Liver (tissue), 9 donors: Measurements from ENCODE around the gene FITM1. TPM values are rescaled to one million over a fixed set of nuclear protein-coding genes. Genes with fewer than 3 reads are reported as not detected.

Experiments
- DNase-seq: peaks from one replicate; pipeline ENCODE4 v3.0.0-alpha.2; 2017; ENCODE audit warnings: low spot score
- H3K27ac ChIP-seq, 2 donors: one replicate each; pipeline ENCODE4 v1.7.0; 2013; ENCODE audit warnings: inconsistent platforms in 2 of 2, low read length in 2 of 2, control low read depth in 1 of 2, low read depth in 1 of 2, mild to moderate bottlenecking in 1 of 2
- H3K27me3 ChIP-seq, 4 donors: one replicate each; pipeline versions ENCODE4 v1.6.1 to v1.7.0; 2013; ENCODE audit warnings: low read length in 3 of 4, inconsistent platforms in 1 of 4, mild to moderate bottlenecking in 1 of 4, moderate library complexity in 1 of 4; ENCODE audit not compliant: control insufficient read depth in 4 of 4, insufficient read depth in 4 of 4
- H3K36me3 ChIP-seq, 4 donors: one replicate each; pipeline versions ENCODE4 v1.6.1 to v1.7.0; 2013; ENCODE audit warnings: low read length in 3 of 4, mild to moderate bottlenecking in 3 of 4, low read depth in 1 of 4, moderate library complexity in 1 of 4; ENCODE audit not compliant: control insufficient read depth in 4 of 4, insufficient read depth in 3 of 4
- H3K4me1 ChIP-seq, 4 donors: one replicate each; pipeline versions ENCODE4 v1.6.1 to v1.7.0; 2013; ENCODE audit warnings: low read length in 3 of 4, mild to moderate bottlenecking in 3 of 4, moderate library complexity in 1 of 4; ENCODE audit not compliant: control insufficient read depth in 4 of 4, insufficient read depth in 4 of 4
- H3K4me3 ChIP-seq, 3 donors: one replicate each; pipeline versions ENCODE4 v1.6.1 to v1.7.0; 2013; ENCODE audit warnings: low read length in 3 of 3, control low read depth in 1 of 3, low read depth in 1 of 3, mild to moderate bottlenecking in 1 of 3
- H3K9ac ChIP-seq, 2 donors: one replicate each; pipeline ENCODE4 v1.7.0; 2013; ENCODE audit warnings: low read length in 2 of 2, mild to moderate bottlenecking in 2 of 2, moderate library complexity in 2 of 2, control low read depth in 1 of 2, low read depth in 1 of 2
- H3K9me3 ChIP-seq, 4 donors: one replicate each; pipeline versions ENCODE4 v1.6.1 to v1.7.0; 2013; ENCODE audit warnings: low read length in 3 of 4; ENCODE audit not compliant: control insufficient read depth in 4 of 4
- EGR1 ChIP-seq, 2 donors: IDR thresholded peaks; 2 replicates each; pipeline ENCODE4 v1.6.1; 2016 to 2018; ENCODE audit warnings: antibody characterized with exemption in 2 of 2, low read depth in 2 of 2
- FOXA1 ChIP-seq: IDR thresholded peaks from 2 replicates; pipeline ENCODE4 v1.6.1; 2016; ENCODE audit warnings: antibody characterized with exemption
- FOXA2 ChIP-seq: IDR thresholded peaks from 2 replicates; pipeline ENCODE4 v1.6.1; 2016; ENCODE audit warnings: antibody characterized with exemption
- GABPA ChIP-seq, 2 donors: IDR thresholded peaks in 1 of 2; conservative IDR thresholded peaks in 1 of 2; 2 replicates each; pipeline ENCODE4 v1.6.1; 2016; ENCODE audit warnings: antibody characterized with exemption in 2 of 2, mild to moderate bottlenecking in 1 of 2, moderate library complexity in 1 of 2
- HNF4A ChIP-seq, 2 donors: conservative IDR thresholded peaks; 2 replicates each; pipeline ENCODE4 v1.6.1; 2016; ENCODE audit warnings: antibody characterized with exemption in 2 of 2, mild to moderate bottlenecking in 2 of 2
- HNF4G ChIP-seq: IDR thresholded peaks from 2 replicates; pipeline ENCODE4 v1.6.1; 2016; ENCODE audit warnings: antibody characterized with exemption
- JUND ChIP-seq, 2 donors: IDR thresholded peaks; 2 replicates each; pipeline ENCODE4 v1.6.1; 2016; ENCODE audit warnings: antibody characterized with exemption in 2 of 2
- NR2F2 ChIP-seq: IDR thresholded peaks from 2 replicates; pipeline ENCODE4 v1.6.1; 2016; ENCODE audit warnings: antibody characterized with exemption
- RAD21 ChIP-seq, 2 donors: IDR thresholded peaks; 2 replicates each; pipeline ENCODE4 v1.6.1; 2016; ENCODE audit warnings: antibody characterized with exemption in 2 of 2, mild to moderate bottlenecking in 2 of 2
- RXRA ChIP-seq, 2 donors: IDR thresholded peaks; 2 replicates each; pipeline ENCODE4 v1.6.1; 2017 to 2018; ENCODE audit warnings: antibody characterized with exemption in 2 of 2, mild to moderate bottlenecking in 1 of 2
- SP1 ChIP-seq: IDR thresholded peaks from 2 replicates; pipeline ENCODE4 v1.6.1; 2018; ENCODE audit warnings: antibody characterized with exemption, mild to moderate bottlenecking
- TAF1 ChIP-seq: conservative IDR thresholded peaks from 2 replicates; pipeline ENCODE4 v1.6.1; 2016; ENCODE audit warnings: antibody characterized with exemption, mild to moderate bottlenecking
- YY1 ChIP-seq: IDR thresholded peaks from 2 replicates; pipeline ENCODE4 v1.6.1; 2016; ENCODE audit warnings: antibody characterized with exemption, mild to moderate bottlenecking
- WGBS: extraction: QIAGEN DNeasy Blood & Tissue Kit; methylation state at CpG from one replicate; pipeline ENCODE4 v1.1.7; 2013; 5-methylcytosine and 5-hydroxymethylcytosine counted together
- polyA plus RNA-seq, 2 donors: library from polyadenylated mRNA; stranded (reverse) in 1 of 2; unstranded in 1 of 2; fragments of 200-250 nt in 1 of 2; fragments of >200 nt in 1 of 2; fragmentation: Nextera tagmentation in 1 of 2; extraction: Ambion mirVana in 1 of 2; gene quantifications; one replicate each; pipeline versions ENCODE4 v1.2.1 to v1.2.3, GENCODE V29; 2013 to 2015
- total RNA-seq, 2 donors: library from RNA; depleted of rRNA; stranded (reverse); fragments of >200 nt; gene quantifications; one replicate each; pipeline ENCODE4 v1.2.3, GENCODE V29; 2014
- TF ChIP-seq, protein P1 (sequence below): IDR thresholded peaks from 2 replicates; pipeline ENCODE4 v1.6.1; 2016; ENCODE audit warnings: antibody characterized with exemption, mild to moderate bottlenecking
- TF ChIP-seq, protein P2 (sequence below): IDR thresholded peaks from 2 replicates; pipeline ENCODE4 v1.6.1; 2016; ENCODE audit warnings: antibody characterized with exemption
- TF ChIP-seq, protein P3 (sequence below): IDR thresholded peaks from 2 replicates; pipeline ENCODE4 v1.6.1; 2016; ENCODE audit warnings: antibody characterized with exemption
- TF ChIP-seq, protein P4 (sequence below): IDR thresholded peaks from 2 replicates; pipeline ENCODE4 v1.6.1; 2016; ENCODE audit warnings: antibody characterized with exemption
- TF ChIP-seq, protein P5 (sequence below): fragments of 150-350 bp; IDR thresholded peaks from 2 replicates; pipeline ENCODE4 v1.5.1; 2017; ENCODE audit warnings: improper control_type of control experiment, low read depth, low read length; ENCODE audit not compliant: missing input control
- donor health status: healthy.
- donor health status: healthy.
- donor health status: healthy.
- donor health status: healthy.
- donor health status: healthy.

Gene FITM1
- total and polyA plus RNA-seq, 4 donors: 1.7 to 16.1 (median 9.1) TPM

DNA sequence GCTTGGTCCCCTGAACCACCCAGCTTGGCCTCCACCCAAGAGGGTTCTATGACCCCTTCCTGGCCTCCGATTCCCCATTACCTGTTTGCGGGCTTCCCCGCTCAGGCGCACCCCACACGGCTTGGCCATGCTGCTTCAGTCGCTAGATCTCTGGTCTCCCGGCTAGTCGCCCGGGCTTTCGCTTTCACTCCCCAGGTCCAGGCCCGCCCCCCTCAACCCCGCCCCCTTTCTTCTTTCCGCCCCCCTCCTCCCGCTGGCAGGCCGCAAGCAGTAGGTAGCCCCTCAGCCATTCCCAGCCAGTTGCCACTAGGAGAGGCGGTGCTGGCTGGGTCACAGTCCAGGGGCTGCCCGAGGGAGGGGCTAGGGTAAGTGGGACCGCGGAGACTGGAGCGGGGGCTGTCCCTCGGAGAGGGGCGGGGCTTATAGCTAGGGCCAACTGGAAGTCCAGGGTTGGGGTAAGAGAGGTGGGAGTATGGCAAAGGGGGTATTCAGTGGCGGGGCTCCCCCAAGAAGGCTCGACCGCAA lies 16.1 kb downstream of the FITM1 start, which contains the start of gene PSME2:
Gene PSME2, minus strand, starts transcription at position 158 of the 525 bp plus-strand sequence. Its CDS starts 29 bp downstream, at position 129.
- peaks cover 3 to 42% (median 26%) of the 10 kb centered on the region in 4 donors for H3K4me1 ChIP-seq
- peak within 1 kb of the TSS; percentile 89 to 91 for H3K27ac ChIP-seq
- under 1% methylated on average over 25 of the region's 25 CpGs for WGBS
- no peaks in the 10 kb centered on the region for H3K27me3 ChIP-seq
- peak; percentile 88 for DNase-seq
- H3K9ac ChIP-seq: peak within 1 kb of the TSS; percentile 57 to 79
- H3K4me3 ChIP-seq: peak within 1 kb of the TSS; percentile 87 to 97 (median 93)
- peaks cover 5 to 33% (median 28%) of the 10 kb centered on the region in 4 donors for H3K36me3 ChIP-seq
- H3K9me3 ChIP-seq: no peaks in the 10 kb centered on the region
- TF ChIP-seq YY1: no peak
- peak; percentile 39 for TF ChIP-seq FOXA1
- TF ChIP-seq HNF4A (conservative IDR thresholded peaks at IDR 0.05): peak; percentile 78 to 84
- peak; percentile 59 for TF ChIP-seq SP1
- TF ChIP-seq, protein P1, sequence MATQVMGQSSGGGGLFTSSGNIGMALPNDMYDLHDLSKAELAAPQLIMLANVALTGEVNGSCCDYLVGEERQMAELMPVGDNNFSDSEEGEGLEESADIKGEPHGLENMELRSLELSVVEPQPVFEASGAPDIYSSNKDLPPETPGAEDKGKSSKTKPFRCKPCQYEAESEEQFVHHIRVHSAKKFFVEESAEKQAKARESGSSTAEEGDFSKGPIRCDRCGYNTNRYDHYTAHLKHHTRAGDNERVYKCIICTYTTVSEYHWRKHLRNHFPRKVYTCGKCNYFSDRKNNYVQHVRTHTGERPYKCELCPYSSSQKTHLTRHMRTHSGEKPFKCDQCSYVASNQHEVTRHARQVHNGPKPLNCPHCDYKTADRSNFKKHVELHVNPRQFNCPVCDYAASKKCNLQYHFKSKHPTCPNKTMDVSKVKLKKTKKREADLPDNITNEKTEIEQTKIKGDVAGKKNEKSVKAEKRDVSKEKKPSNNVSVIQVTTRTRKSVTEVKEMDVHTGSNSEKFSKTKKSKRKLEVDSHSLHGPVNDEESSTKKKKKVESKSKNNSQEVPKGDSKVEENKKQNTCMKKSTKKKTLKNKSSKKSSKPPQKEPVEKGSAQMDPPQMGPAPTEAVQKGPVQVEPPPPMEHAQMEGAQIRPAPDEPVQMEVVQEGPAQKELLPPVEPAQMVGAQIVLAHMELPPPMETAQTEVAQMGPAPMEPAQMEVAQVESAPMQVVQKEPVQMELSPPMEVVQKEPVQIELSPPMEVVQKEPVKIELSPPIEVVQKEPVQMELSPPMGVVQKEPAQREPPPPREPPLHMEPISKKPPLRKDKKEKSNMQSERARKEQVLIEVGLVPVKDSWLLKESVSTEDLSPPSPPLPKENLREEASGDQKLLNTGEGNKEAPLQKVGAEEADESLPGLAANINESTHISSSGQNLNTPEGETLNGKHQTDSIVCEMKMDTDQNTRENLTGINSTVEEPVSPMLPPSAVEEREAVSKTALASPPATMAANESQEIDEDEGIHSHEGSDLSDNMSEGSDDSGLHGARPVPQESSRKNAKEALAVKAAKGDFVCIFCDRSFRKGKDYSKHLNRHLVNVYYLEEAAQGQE: no peak
- TF ChIP-seq NR2F2: no peak
- TF ChIP-seq RAD21 (IDR thresholded peaks at IDR 0.05): peak in 1 of 2 donors; percentile 11
- no peak for TF ChIP-seq TAF1
- peak in 1 of 2 donors; percentile 53 for TF ChIP-seq JUND (IDR thresholded peaks at IDR 0.05)
- peak; percentile 67 for TF ChIP-seq HNF4G
- TF ChIP-seq RXRA (IDR thresholded peaks at IDR 0.05): peak; percentile 38 to 63

DNA sequence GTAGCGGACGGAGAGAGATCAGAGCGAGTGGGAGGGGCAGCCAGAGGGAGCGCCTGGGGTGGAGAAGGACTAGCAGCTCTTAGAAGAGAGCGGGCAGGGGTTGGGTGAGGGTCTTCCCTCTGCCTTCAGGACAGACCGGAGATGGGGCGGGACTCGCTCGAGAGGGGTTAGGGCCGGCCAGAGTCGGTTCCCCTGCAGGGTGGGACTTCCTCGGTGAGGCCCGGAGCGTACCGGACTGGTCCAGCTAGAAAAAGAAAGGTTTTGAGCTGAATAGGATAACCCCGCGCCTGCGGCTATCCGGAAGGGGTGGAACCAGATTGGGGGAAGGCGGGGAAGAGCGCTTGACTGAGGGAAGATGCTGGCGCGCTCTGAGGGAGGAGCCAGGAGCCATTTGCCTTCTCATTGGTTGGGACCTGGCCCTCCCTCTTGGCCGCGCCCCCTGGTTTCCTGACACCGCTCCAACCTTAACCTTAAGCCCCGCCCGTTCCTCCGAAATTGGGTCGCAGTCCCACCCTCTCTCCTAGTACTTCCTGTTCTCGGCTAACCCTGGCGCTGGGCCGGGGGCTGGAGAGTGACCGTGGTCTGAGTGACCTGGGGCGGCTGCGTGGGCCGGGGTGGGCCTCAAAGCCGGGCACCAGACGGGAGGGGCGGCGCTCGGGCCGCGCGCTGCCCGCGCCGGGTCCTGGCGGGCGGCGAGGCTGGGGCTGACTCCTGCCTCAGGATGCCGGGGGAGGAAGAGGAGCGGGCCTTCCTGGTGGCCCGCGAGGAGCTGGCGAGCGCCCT lies 16.7 kb downstream of the FITM1 start, which contains the start of gene RNF31:
Gene RNF31, plus strand, starts transcription at position 521 of the 783 bp plus-strand sequence. Its CDS starts 201 bp downstream, at position 722.
- peaks cover 5 to 39% (median 34%) of the 10 kb centered on the region in 4 donors for H3K36me3 ChIP-seq
- peak within 1 kb of the TSS; percentile 87 to 97 (median 93) for H3K4me3 ChIP-seq
- peak within 1 kb of the TSS; percentile 89 to 91 for H3K27ac ChIP-seq
- H3K9ac ChIP-seq: peak within 1 kb of the TSS; percentile 57 to 79
- under 1% methylated on average over 57 of the region's 57 CpGs for WGBS
- H3K27me3 ChIP-seq: no peaks in the 10 kb centered on the region
- peaks cover 3 to 37% (median 22%) of the 10 kb centered on the region in 4 donors for H3K4me1 ChIP-seq
- no peaks in the 10 kb centered on the region for H3K9me3 ChIP-seq
- DNase-seq: peak; percentile 96
- TF ChIP-seq RAD21 (IDR thresholded peaks at IDR 0.05): peak in 1 of 2 donors; percentile 40
- peak; percentile 10 for TF ChIP-seq YY1
- TF ChIP-seq, protein P2, sequence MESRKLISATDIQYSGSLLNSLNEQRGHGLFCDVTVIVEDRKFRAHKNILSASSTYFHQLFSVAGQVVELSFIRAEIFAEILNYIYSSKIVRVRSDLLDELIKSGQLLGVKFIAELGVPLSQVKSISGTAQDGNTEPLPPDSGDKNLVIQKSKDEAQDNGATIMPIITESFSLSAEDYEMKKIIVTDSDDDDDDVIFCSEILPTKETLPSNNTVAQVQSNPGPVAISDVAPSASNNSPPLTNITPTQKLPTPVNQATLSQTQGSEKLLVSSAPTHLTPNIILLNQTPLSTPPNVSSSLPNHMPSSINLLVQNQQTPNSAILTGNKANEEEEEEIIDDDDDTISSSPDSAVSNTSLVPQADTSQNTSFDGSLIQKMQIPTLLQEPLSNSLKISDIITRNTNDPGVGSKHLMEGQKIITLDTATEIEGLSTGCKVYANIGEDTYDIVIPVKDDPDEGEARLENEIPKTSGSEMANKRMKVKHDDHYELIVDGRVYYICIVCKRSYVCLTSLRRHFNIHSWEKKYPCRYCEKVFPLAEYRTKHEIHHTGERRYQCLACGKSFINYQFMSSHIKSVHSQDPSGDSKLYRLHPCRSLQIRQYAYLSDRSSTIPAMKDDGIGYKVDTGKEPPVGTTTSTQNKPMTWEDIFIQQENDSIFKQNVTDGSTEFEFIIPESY: no peak
- no peak for TF ChIP-seq FOXA2
- TF ChIP-seq, protein P1: no peak
- peak; percentile 57 to 58 for TF ChIP-seq RXRA (IDR thresholded peaks at IDR 0.05)
- TF ChIP-seq TAF1: peak; percentile 72
- peak; percentile 27 for TF ChIP-seq NR2F2
- TF ChIP-seq, protein P3, sequence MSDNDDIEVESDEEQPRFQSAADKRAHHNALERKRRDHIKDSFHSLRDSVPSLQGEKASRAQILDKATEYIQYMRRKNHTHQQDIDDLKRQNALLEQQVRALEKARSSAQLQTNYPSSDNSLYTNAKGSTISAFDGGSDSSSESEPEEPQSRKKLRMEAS: no peak
- TF ChIP-seq, protein P4, sequence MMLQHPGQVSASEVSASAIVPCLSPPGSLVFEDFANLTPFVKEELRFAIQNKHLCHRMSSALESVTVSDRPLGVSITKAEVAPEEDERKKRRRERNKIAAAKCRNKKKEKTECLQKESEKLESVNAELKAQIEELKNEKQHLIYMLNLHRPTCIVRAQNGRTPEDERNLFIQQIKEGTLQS: no peak
- no peak for TF ChIP-seq HNF4G
- TF ChIP-seq EGR1 (IDR thresholded peaks at IDR 0.05; ENCODE audit: low read depth in 2 of 2): peak in 1 of 2 donors; percentile 6
- peak; percentile 60 to 86 for TF ChIP-seq GABPA (IDR thresholded peaks at IDR 0.05 in 1 of 2, conservative IDR thresholded peaks at IDR 0.05 in 1 of 2)
- peak in 1 of 2 donors; percentile 35 for TF ChIP-seq HNF4A (conservative IDR thresholded peaks at IDR 0.05)
- TF ChIP-seq, protein P5, sequence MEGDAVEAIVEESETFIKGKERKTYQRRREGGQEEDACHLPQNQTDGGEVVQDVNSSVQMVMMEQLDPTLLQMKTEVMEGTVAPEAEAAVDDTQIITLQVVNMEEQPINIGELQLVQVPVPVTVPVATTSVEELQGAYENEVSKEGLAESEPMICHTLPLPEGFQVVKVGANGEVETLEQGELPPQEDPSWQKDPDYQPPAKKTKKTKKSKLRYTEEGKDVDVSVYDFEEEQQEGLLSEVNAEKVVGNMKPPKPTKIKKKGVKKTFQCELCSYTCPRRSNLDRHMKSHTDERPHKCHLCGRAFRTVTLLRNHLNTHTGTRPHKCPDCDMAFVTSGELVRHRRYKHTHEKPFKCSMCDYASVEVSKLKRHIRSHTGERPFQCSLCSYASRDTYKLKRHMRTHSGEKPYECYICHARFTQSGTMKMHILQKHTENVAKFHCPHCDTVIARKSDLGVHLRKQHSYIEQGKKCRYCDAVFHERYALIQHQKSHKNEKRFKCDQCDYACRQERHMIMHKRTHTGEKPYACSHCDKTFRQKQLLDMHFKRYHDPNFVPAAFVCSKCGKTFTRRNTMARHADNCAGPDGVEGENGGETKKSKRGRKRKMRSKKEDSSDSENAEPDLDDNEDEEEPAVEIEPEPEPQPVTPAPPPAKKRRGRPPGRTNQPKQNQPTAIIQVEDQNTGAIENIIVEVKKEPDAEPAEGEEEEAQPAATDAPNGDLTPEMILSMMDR: no peak
- TF ChIP-seq JUND (IDR thresholded peaks at IDR 0.05): no peak
- TF ChIP-seq FOXA1: no peak
- TF ChIP-seq SP1: peak; percentile 77
